ENCODE results near the gene MAPK8IP2. TPM values are rescaled to one million over a fixed set of nuclear protein-coding genes. Genes with fewer than 3 reads are reported as not detected.

The MAPK8IP2 gene
- polyA plus RNA-seq, 1 donor (not counting 4 experiments of a cell fraction or from before 2014, with no cell fraction given) = 0.29 TPM

GRCh38 chr22:50583294-50583861, 17.2 kb upstream of the MAPK8IP2 start:
- Histone ChIP-seq H3K4me3 (ENCODE audit: control insufficient read depth in 2 of 3, extremely low read depth in 1 of 3, insufficient read depth in 2 of 3, low read depth in 1 of 3, low read length in 3 of 3) (peak overlapping the region; percentile 79 to 94 (median 89)), H3K9me3 (ENCODE audit: control insufficient read depth, low read depth, low read length) (no peaks in the 10 kb centered on the region), H3K79me2 (ENCODE audit: control insufficient read depth, insufficient read depth, low read length) (peaks cover 15% of the 10 kb centered on the region), H3K4me2 (ENCODE audit: control insufficient read depth, extremely low read depth, insufficient read depth, low read depth, low read length) (peak overlapping the region; percentile 96), H3K9me1 (ENCODE audit: control insufficient read depth, extremely low read depth, insufficient read depth, low read length) (no peaks in the 10 kb centered on the region), H4K20me1 (ENCODE audit: control insufficient read depth, extremely low read depth, insufficient read depth, low read length) (no peaks in the 10 kb centered on the region), H3K27me3 (ENCODE audit: control insufficient read depth, extremely low read depth, insufficient read depth, low read length) (no peaks in the 10 kb centered on the region), H2AFZ (ENCODE audit: control insufficient read depth, low read length) (peak overlapping the region; percentile 67), H3K36me3 (ENCODE audit: control insufficient read depth in 2 of 2, extremely low read depth in 1 of 2, insufficient read depth in 2 of 2, low read length in 2 of 2) (peaks cover 2 to 11% of the 10 kb centered on the region in 2 experiments), H3K27ac (ENCODE audit: control insufficient read depth, insufficient read depth, low read length) (peak overlapping the region; percentile 39), H3K4me1 (ENCODE audit: control insufficient read depth, extremely low read depth, insufficient read depth, low read length) (peaks cover 12% of the 10 kb centered on the region), H3K9ac (ENCODE audit: control insufficient read depth, extremely low read depth, insufficient read depth, low read length) (peak overlapping the region; percentile 95)
- DNase-seq (ENCODE audit: low read depth, low spot score) (no peak), FAIRE-seq (peak; percentile 13)
- dilution Hi-C loops (cut with MboI; ENCODE audit: extremely low pct_ligation_motif_present, low sequenced_read_pairs) = no loop called here
- TF ChIP-seq, protein P1, sequence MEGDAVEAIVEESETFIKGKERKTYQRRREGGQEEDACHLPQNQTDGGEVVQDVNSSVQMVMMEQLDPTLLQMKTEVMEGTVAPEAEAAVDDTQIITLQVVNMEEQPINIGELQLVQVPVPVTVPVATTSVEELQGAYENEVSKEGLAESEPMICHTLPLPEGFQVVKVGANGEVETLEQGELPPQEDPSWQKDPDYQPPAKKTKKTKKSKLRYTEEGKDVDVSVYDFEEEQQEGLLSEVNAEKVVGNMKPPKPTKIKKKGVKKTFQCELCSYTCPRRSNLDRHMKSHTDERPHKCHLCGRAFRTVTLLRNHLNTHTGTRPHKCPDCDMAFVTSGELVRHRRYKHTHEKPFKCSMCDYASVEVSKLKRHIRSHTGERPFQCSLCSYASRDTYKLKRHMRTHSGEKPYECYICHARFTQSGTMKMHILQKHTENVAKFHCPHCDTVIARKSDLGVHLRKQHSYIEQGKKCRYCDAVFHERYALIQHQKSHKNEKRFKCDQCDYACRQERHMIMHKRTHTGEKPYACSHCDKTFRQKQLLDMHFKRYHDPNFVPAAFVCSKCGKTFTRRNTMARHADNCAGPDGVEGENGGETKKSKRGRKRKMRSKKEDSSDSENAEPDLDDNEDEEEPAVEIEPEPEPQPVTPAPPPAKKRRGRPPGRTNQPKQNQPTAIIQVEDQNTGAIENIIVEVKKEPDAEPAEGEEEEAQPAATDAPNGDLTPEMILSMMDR (optimal IDR thresholded peaks at IDR 0.05 in 1 of 3, IDR thresholded peaks at IDR 0.05 in 1 of 3, conservative IDR thresholded peaks at IDR 0.05 in 1 of 3; ENCODE audit: extremely low read depth in 1 of 3, insufficient read depth in 2 of 3, low read length in 3 of 3) = no peak
- no peak for TF ChIP-seq EZH2 (IDR thresholded peaks at IDR 0.05; ENCODE audit: low read length)

- no peaks in the 10 kb centered on the region for H3K27me3 ChIP-seq (ENCODE audit: control insufficient read depth, extremely low read depth, insufficient read depth, low read length)
- peak; percentile 52 for FAIRE-seq
- H3K9me3 ChIP-seq (ENCODE audit: control insufficient read depth, low read depth, low read length) = no peaks in the 10 kb centered on the region
- dilution Hi-C loops (cut with MboI; ENCODE audit: extremely low pct_ligation_motif_present, low sequenced_read_pairs) = no loop called here
- peak overlapping the region in 1 of 3 experiments; percentile 94 for H3K4me3 ChIP-seq (ENCODE audit: control insufficient read depth in 2 of 3, extremely low read depth in 1 of 3, insufficient read depth in 2 of 3, low read depth in 1 of 3, low read length in 3 of 3)
- peaks cover 12% of the 10 kb centered on the region for H3K4me1 ChIP-seq (ENCODE audit: control insufficient read depth, extremely low read depth, insufficient read depth, low read length)
- H4K20me1 ChIP-seq (ENCODE audit: control insufficient read depth, extremely low read depth, insufficient read depth, low read length) = no peaks in the 10 kb centered on the region
- H3K79me2 ChIP-seq (ENCODE audit: control insufficient read depth, insufficient read depth, low read length) = peaks cover 15% of the 10 kb centered on the region
- no peak for DNase-seq (ENCODE audit: low read depth, low spot score)
- no peaks in the 10 kb centered on the region for H3K9me1 ChIP-seq (ENCODE audit: control insufficient read depth, extremely low read depth, insufficient read depth, low read length)
- peak overlapping the region; percentile 96 for H3K4me2 ChIP-seq (ENCODE audit: control insufficient read depth, extremely low read depth, insufficient read depth, low read depth, low read length)
- H3K36me3 ChIP-seq (ENCODE audit: control insufficient read depth in 2 of 2, extremely low read depth in 1 of 2, insufficient read depth in 2 of 2, low read length in 2 of 2) = peaks cover 1 to 6% of the 10 kb centered on the region in 2 experiments
- peak overlapping the region; percentile 95 for H3K9ac ChIP-seq (ENCODE audit: control insufficient read depth, extremely low read depth, insufficient read depth, low read length)
- no peak overlapping the region for H3K27ac ChIP-seq (ENCODE audit: control insufficient read depth, insufficient read depth, low read length)
- H2AFZ ChIP-seq (ENCODE audit: control insufficient read depth, low read length) = no peak overlapping the region
- TF ChIP-seq, protein P1 (optimal IDR thresholded peaks at IDR 0.05 in 1 of 3, IDR thresholded peaks at IDR 0.05 in 1 of 3, conservative IDR thresholded peaks at IDR 0.05 in 1 of 3; ENCODE audit: extremely low read depth in 1 of 3, insufficient read depth in 2 of 3, low read length in 3 of 3) = no peak
- TF ChIP-seq EZH2 (IDR thresholded peaks at IDR 0.05; ENCODE audit: low read length) = no peak
These were observed 16.2 kb upstream of the MAPK8IP2 start for GRCh38 chr22:50584106-50585096.

All from keratinocyte (primary cell).